Caco-2 (cell line): ENCODE results near the gene ST8SIA5. TPM values are rescaled to one million over a fixed set of nuclear protein-coding genes. Genes with fewer than 3 reads are reported as not detected.

Experiments
- BruUV-seq: library from RNA; stranded (reverse); fragments of 400-500 nt; replicated peaks from 2 replicates; lab custom pipeline; 2021; lab: Mats Ljungman, UMichigan
- CTCF ChIA-PET: fragments of 300-600 bp; sonication (Branson Sonifier 250); formaldehyde crosslinking; loops from one replicate; lab custom pipeline; 2022; ENCODE audit warnings: antibody characterized with exemption; lab: Charles Lee
- POLR2A ChIA-PET: fragments of 300-600 bp; sonication (Branson Sonifier 250); formaldehyde crosslinking; loops from one replicate; lab custom pipeline; 2022; ENCODE audit warnings: antibody characterized with exemption; lab: Charles Lee
- DNase-seq, 2 experiments: peaks; one replicate each; pipeline versions ENCODE4 v3.0.0 to v3.0.0-alpha.2; 2020 to 2022
- H3K27me3 ChIP-seq: replicated peaks from 2 replicates; pipeline ENCODE4 v1.6.0; 2011; ENCODE audit warnings: low read length; ENCODE audit not compliant: control insufficient read depth, insufficient read depth
- H3K36me3 ChIP-seq: 2 replicates; pipeline ENCODE4 v1.5.1; 2011; ENCODE audit warnings: low read length; ENCODE audit not compliant: control insufficient read depth, insufficient read depth
- H3K4me1 ChIP-seq: fragments of 250-450 bp; sonication (Bioruptor Pico); 2 replicates; pipeline ENCODE4 v1.5.1; 2020; ENCODE audit warnings: mild to moderate bottlenecking
- H3K4me3 ChIP-seq: 2 replicates; pipeline ENCODE4 v1.5.1; 2011; ENCODE audit warnings: low read depth, mild to moderate bottlenecking, control low read depth, low read length
- H3K9me3 ChIP-seq: fragments of 250-450 bp; sonication (Bioruptor Pico); 2 replicates; pipeline ENCODE4 v1.5.1; 2020; ENCODE audit warnings: mild to moderate bottlenecking, moderate library complexity
- H3K27ac Mint-ChIP-seq: one replicate; pipeline ENCODE4 v1.8.0; 2022; ENCODE audit warnings: mixed read lengths; ENCODE audit not compliant: unreplicated experiment
- H3K27me3 Mint-ChIP-seq: one replicate; pipeline ENCODE4 v1.8.0; 2022; ENCODE audit warnings: mixed read lengths; ENCODE audit not compliant: insufficient read depth, unreplicated experiment
- H3K36me3 Mint-ChIP-seq: one replicate; pipeline ENCODE4 v1.8.0; 2022; ENCODE audit warnings: mild to moderate bottlenecking, mixed read lengths; ENCODE audit not compliant: insufficient read depth, unreplicated experiment
- H3K4me1 Mint-ChIP-seq: one replicate; pipeline ENCODE4 v1.8.0; 2022; ENCODE audit warnings: low read depth, mixed read lengths; ENCODE audit not compliant: unreplicated experiment
- H3K4me3 Mint-ChIP-seq: one replicate; pipeline ENCODE4 v1.8.0; 2022; ENCODE audit warnings: mild to moderate bottlenecking, moderate library complexity, mixed read lengths; ENCODE audit not compliant: unreplicated experiment
- H3K9me3 Mint-ChIP-seq: one replicate; pipeline ENCODE4 v1.8.0; 2022; ENCODE audit warnings: mixed read lengths; ENCODE audit not compliant: unreplicated experiment
- intact Hi-C: fragments of 100-400 bp; cut with micrococcal nuclease; formaldehyde crosslinking; loops from one replicate; pipeline ENCODE4 v1.10.0; 2022; ENCODE audit not compliant: unreplicated experiment
- total RNA-seq: library from RNA; stranded (reverse); gene quantifications from 2 replicates; pipeline ENCODE4 v1.2.3, GENCODE V29; 2022
- TF ChIP-seq, protein P1 (sequence below), 2 experiments: fragments of 200-600 bp in 1 of 2; IDR thresholded peaks; 1 replicate in 1 of 2; 2 replicates in 1 of 2; pipeline versions ENCODE4 v1.5.1 to v1.8.0; 2011 to 2022; ENCODE audit warnings: antibody characterized with exemption in 1 of 2, control low read depth in 1 of 2, inconsistent platforms in 1 of 2, low read depth in 1 of 2, low read length in 1 of 2, mild to moderate bottlenecking in 1 of 2, moderate library complexity in 1 of 2; ENCODE audit not compliant: insufficient read depth in 1 of 2, severe bottlenecking in 1 of 2, unreplicated experiment in 1 of 2

ST8SIA5 gene
- total RNA-seq, 1 experiment from 2014 or later = not detected

GRCh38 chr18:46706968-46707367, 49.9 kb downstream of the ST8SIA5 start:
- H3K36me3 Mint-ChIP-seq = no peaks in the 10 kb centered on the region
- no peak for DNase-seq
- H3K4me3 Mint-ChIP-seq = no peak overlapping the region
- no peaks in the 10 kb centered on the region for H3K27me3 ChIP-seq
- no peak overlapping the region for H3K27ac Mint-ChIP-seq
- ChIA-PET POLR2A (no interaction called here), CTCF (no interaction called here)
- H3K9me3 Mint-ChIP-seq = no peaks in the 10 kb centered on the region
- no TSS peak for BruUV-seq
- TF ChIP-seq, protein P1, sequence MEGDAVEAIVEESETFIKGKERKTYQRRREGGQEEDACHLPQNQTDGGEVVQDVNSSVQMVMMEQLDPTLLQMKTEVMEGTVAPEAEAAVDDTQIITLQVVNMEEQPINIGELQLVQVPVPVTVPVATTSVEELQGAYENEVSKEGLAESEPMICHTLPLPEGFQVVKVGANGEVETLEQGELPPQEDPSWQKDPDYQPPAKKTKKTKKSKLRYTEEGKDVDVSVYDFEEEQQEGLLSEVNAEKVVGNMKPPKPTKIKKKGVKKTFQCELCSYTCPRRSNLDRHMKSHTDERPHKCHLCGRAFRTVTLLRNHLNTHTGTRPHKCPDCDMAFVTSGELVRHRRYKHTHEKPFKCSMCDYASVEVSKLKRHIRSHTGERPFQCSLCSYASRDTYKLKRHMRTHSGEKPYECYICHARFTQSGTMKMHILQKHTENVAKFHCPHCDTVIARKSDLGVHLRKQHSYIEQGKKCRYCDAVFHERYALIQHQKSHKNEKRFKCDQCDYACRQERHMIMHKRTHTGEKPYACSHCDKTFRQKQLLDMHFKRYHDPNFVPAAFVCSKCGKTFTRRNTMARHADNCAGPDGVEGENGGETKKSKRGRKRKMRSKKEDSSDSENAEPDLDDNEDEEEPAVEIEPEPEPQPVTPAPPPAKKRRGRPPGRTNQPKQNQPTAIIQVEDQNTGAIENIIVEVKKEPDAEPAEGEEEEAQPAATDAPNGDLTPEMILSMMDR (IDR thresholded peaks at IDR 0.05; ENCODE audit: insufficient read depth in 1 of 2, low read depth in 1 of 2, low read length in 1 of 2, severe bottlenecking in 1 of 2, unreplicated experiment in 1 of 2) = no peak
- no peaks in the 10 kb centered on the region for H3K4me1 Mint-ChIP-seq
- intact Hi-C loops = no loop called here
- no peak overlapping the region for H3K4me3 ChIP-seq
- H3K27me3 Mint-ChIP-seq = peaks cover 2% of the 10 kb centered on the region
- H3K4me1 ChIP-seq = no peaks in the 10 kb centered on the region
- no peaks in the 10 kb centered on the region for H3K36me3 ChIP-seq
- H3K9me3 ChIP-seq = no peaks in the 10 kb centered on the region

DNA sequence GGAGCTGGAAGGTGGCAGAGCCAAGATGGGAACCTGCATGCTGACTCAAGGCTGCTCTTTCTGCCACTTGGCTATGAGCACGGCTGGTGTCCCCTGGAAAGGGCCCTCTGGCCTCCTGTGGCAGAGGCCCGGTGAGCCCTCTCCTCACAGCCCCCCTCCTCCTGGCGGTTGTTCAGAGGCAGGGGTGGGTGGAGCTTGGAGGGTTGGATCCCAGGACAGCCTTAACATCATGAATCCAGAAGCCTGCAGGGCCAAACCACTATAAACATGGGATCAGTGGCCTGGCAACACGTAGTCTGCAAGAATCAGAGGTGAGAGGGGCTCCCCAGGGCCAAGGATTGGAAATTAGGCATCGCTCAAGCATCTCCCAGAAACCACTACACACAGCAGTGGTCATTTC, 51.3 kb downstream of the ST8SIA5 start:
- H3K4me1 Mint-ChIP-seq = no peaks in the 10 kb centered on the region
- ChIA-PET POLR2A (no interaction called here), CTCF (no interaction called here)
- no peak overlapping the region for H3K27ac Mint-ChIP-seq
- intact Hi-C loops = no loop called here
- no peak overlapping the region for H3K4me3 ChIP-seq
- no TSS peak for BruUV-seq
- H3K4me3 Mint-ChIP-seq = no peak overlapping the region
- no peak for DNase-seq
- H3K27me3 Mint-ChIP-seq = peaks cover 2% of the 10 kb centered on the region
- H3K36me3 ChIP-seq = no peaks in the 10 kb centered on the region
- H3K9me3 Mint-ChIP-seq = no peaks in the 10 kb centered on the region
- TF ChIP-seq, protein P1 (IDR thresholded peaks at IDR 0.05; ENCODE audit: insufficient read depth in 1 of 2, low read depth in 1 of 2, low read length in 1 of 2, severe bottlenecking in 1 of 2, unreplicated experiment in 1 of 2) = no peak
- H3K4me1 ChIP-seq = no peaks in the 10 kb centered on the region
- no peaks in the 10 kb centered on the region for H3K9me3 ChIP-seq
- no peaks in the 10 kb centered on the region for H3K27me3 ChIP-seq
- H3K36me3 Mint-ChIP-seq = no peaks in the 10 kb centered on the region

- Mint-ChIP-seq H3K36me3 (no peaks in the 10 kb centered on the region), H3K27me3 (peaks cover 2% of the 10 kb centered on the region), H3K27ac (no peak overlapping the region), H3K4me1 (no peaks in the 10 kb centered on the region), H3K4me3 (no peak overlapping the region), H3K9me3 (no peaks in the 10 kb centered on the region)
- Histone ChIP-seq H3K4me3 (no peak overlapping the region), H3K9me3 (no peaks in the 10 kb centered on the region), H3K27me3 (no peaks in the 10 kb centered on the region), H3K4me1 (no peaks in the 10 kb centered on the region), H3K36me3 (no peaks in the 10 kb centered on the region)
- CTCF ChIA-PET = no interaction called here
- DNase-seq = no peak
- POLR2A ChIA-PET = no interaction called here
- BruUV-seq = no TSS peak
- TF ChIP-seq, protein P1 (IDR thresholded peaks at IDR 0.05; ENCODE audit: insufficient read depth in 1 of 2, low read depth in 1 of 2, low read length in 1 of 2, severe bottlenecking in 1 of 2, unreplicated experiment in 1 of 2) = no peak
- intact Hi-C loops = no loop called here
Measured at GRCh38 chr18:46704816-46705215, 52.0 kb downstream of the ST8SIA5 start.
